HepG2 (cell line): Measurements from ENCODE around the gene GAL3ST3. TPM values are rescaled to one million over a fixed set of nuclear protein-coding genes. Genes with fewer than 3 reads are reported as not detected.

ENCODE experiments used
- ATAC-seq: fragments of 200-7000 bp; cut with Tn5 transposase; 3 replicates; pipeline ENCODE4 v1.9.1; 2020; ENCODE audit warnings: mild to moderate bottlenecking, moderate library complexity
- BruUV-seq: library from RNA; stranded (reverse); fragments of 400-500 nt; replicated peaks from 2 replicates; lab custom pipeline; 2021; lab: Mats Ljungman, UMichigan
- CTCF ChIA-PET: fragments of 300-600 bp; formaldehyde crosslinking; extraction: SDS; loops from one replicate; lab custom pipeline; 2021; ENCODE audit warnings: low total read pairs, inconsistent platforms, low intra/inter-chr PET ratio; lab: Yijun Ruan, JAX
- POLR2A ChIA-PET: fragments of 350-600 bp; sonication (Branson Sonifier 250); formaldehyde crosslinking; loops from one replicate; lab custom pipeline; 2020; ENCODE audit warnings: antibody characterized with exemption, inconsistent platforms; lab: Yijun Ruan, JAX
- DNase-seq: peaks from one replicate; pipeline ENCODE4 v3.0.0-alpha.2; 2015; ENCODE audit warnings: low spot score
- FAIRE-seq: peaks from 3 replicates; lab custom pipeline; 2011; peaks lifted over from hg19 to GRCh38; lab: Jason Lieb, UNC
- H2AFZ ChIP-seq: one replicate; pipeline ENCODE4 v1.6.1; 2011; ENCODE audit warnings: low read length, inconsistent platforms
- H3K27ac ChIP-seq: fragments of 300-600 bp; 3 replicates; pipeline ENCODE4 v1.8.0; 2011; ENCODE audit warnings: mixed run types, mild to moderate bottlenecking, mixed read lengths, low read length, inconsistent platforms; ENCODE audit not compliant: insufficient read depth; ENCODE audit errors: extremely low read length
- H3K27me3 ChIP-seq, 2 experiments: fragments of 200-600 bp in 1 of 2; 2 replicates in 1 of 2; 3 replicates in 1 of 2; pipeline versions ENCODE4 v1.6.0 to v1.8.0; 2011; ENCODE audit warnings: low read length in 2 of 2, mild to moderate bottlenecking in 2 of 2, moderate library complexity in 2 of 2, inconsistent platforms in 1 of 2; ENCODE audit not compliant: insufficient read depth in 2 of 2, control insufficient read depth in 1 of 2
- H3K36me3 ChIP-seq, 2 experiments: fragments of 200-600 bp in 1 of 2; replicated peaks in 1 of 2; 2 replicates in 1 of 2; 3 replicates in 1 of 2; pipeline versions ENCODE4 v1.5.1 to v1.8.0; 2011; ENCODE audit warnings: low read length in 2 of 2, inconsistent platforms in 1 of 2; ENCODE audit not compliant: insufficient read depth in 2 of 2, control insufficient read depth in 1 of 2
- H3K4me1 ChIP-seq: 2 replicates; pipeline ENCODE4 v1.5.1; 2012; ENCODE audit warnings: low read length, inconsistent platforms; ENCODE audit not compliant: insufficient read depth
- H3K4me2 ChIP-seq: 2 replicates; pipeline ENCODE4 v1.6.0; 2011; ENCODE audit warnings: low read depth, low read length, inconsistent platforms
- H3K4me3 ChIP-seq, 3 experiments: fragments of 200-600 bp in 1 of 3; sonication (generic), shearing (Covaris generic) in 1 of 3; replicated peaks in 1 of 3; 2 replicates each; pipeline ENCODE4 v1.5.1; 2011 to 2016; ENCODE audit warnings: low read length in 3 of 3, inconsistent platforms in 2 of 3, low read depth in 2 of 3, mild to moderate bottlenecking in 2 of 3, control low read depth in 1 of 3, mixed read lengths in 1 of 3; ENCODE audit not compliant: insufficient read depth in 1 of 3
- H3K79me2 ChIP-seq: one replicate; pipeline ENCODE4 v1.6.1; 2011; ENCODE audit warnings: low read length, inconsistent platforms; ENCODE audit not compliant: insufficient read depth
- H3K9ac ChIP-seq: 2 replicates; pipeline ENCODE4 v1.6.0; 2011; ENCODE audit warnings: mild to moderate bottlenecking, low read depth, low read length, inconsistent platforms; ENCODE audit not compliant: insufficient read depth
- H3K9me3 ChIP-seq: 2 replicates; pipeline ENCODE4 v1.5.1; 2012; ENCODE audit warnings: mild to moderate bottlenecking, low read length
- H4K20me1 ChIP-seq: 2 replicates; pipeline ENCODE4 v1.6.0; 2011; ENCODE audit warnings: inconsistent platforms, mild to moderate bottlenecking, low read length, moderate library complexity; ENCODE audit not compliant: insufficient read depth
- ASH2L ChIP-seq: fragments of 300-600, 200-600 bp; sonication (generic); IDR thresholded peaks from 2 replicates; pipeline ENCODE4 v1.7.0; 2017; ENCODE audit warnings: low read depth, mild to moderate bottlenecking, moderate library complexity, mixed read lengths, low read length; ENCODE audit not compliant: insufficient read length
- FOXP1 ChIP-seq, 2 experiments: fragments of 450-650 bp in 1 of 2; IDR thresholded peaks; 2 replicates each; pipeline ENCODE4 v1.6.1; 2017 to 2018; ENCODE audit warnings: antibody characterized with exemption in 1 of 2
- KLF6 ChIP-seq: IDR thresholded peaks from 2 replicates; pipeline ENCODE4 v1.8.0; 2016; ENCODE audit warnings: missing biosample characterization, missing genetic modification reagents
- POLR2A ChIP-seq, 2 experiments: IDR thresholded peaks; 2 replicates each; pipeline ENCODE4 v1.6.1; 2011; ENCODE audit warnings: low read depth in 2 of 2, low read length in 2 of 2, mild to moderate bottlenecking in 1 of 2, moderate library complexity in 1 of 2; ENCODE audit not compliant: insufficient read depth in 1 of 2
- SIN3A ChIP-seq: IDR thresholded peaks from 2 replicates; pipeline ENCODE4 v1.6.1; 2011; ENCODE audit warnings: low read depth, mild to moderate bottlenecking, control low read depth, low read length, borderline replicate concordance
- SKI ChIP-seq: fragments of 450-650 bp; IDR thresholded peaks from one replicate; pipeline ENCODE4 v1.6.1; 2018; ENCODE audit warnings: mild to moderate bottlenecking; ENCODE audit not compliant: partially characterized antibody
- SRY ChIP-seq: sonication (generic); formaldehyde crosslinking; IDR thresholded peaks from 2 replicates; pipeline ENCODE4 v1.8.0; 2022; ENCODE audit warnings: mild to moderate bottlenecking, missing genetic modification reagents
- TBX3 ChIP-seq: fragments of 450-650 bp; IDR thresholded peaks from 2 replicates; pipeline ENCODE4 v1.6.1; 2017; ENCODE audit warnings: antibody characterized with exemption, mild to moderate bottlenecking, inconsistent platforms, borderline replicate concordance
- ZNF317 ChIP-seq: sonication (generic); formaldehyde crosslinking; IDR thresholded peaks from 2 replicates; pipeline ENCODE4 v1.5.0; 2020; ENCODE audit warnings: mild to moderate bottlenecking, missing genetic modification reagents
- WGBS: methylation state at CpG from one replicate; pipeline ENCODE4 v1.1.6; 2017; ENCODE audit warnings: low lambda C conversion rate; 5-methylcytosine and 5-hydroxymethylcytosine counted together
- in situ Hi-C: cut with HindIII; loops from 2 replicates; pipeline ENCODE4 v1.10.0; 2017; ENCODE audit warnings: low pct_unique_long_range_greater_than_20kb; ENCODE audit not compliant: extremely low pct_ligation_motif_present
- intact Hi-C: fragments of 100-400 bp; cut with micrococcal nuclease; formaldehyde crosslinking; loops from one replicate; pipeline ENCODE4 v1.10.0; 2022; ENCODE audit not compliant: unreplicated experiment
- polyA plus RNA-seq, 8 experiments: library from polyadenylated mRNA; depleted of rRNA in 3 of 8; stranded (reverse) in 7 of 8; unstranded in 1 of 8; fragments of >200 nt; fragmentation: Illumina TruSeq in 4 of 8; extraction: Trizol in 4 of 8; gene quantifications; 2 replicates each; pipeline versions ENCODE4 v1.2.1 to v1.2.3, GENCODE V29; 2011 to 2016; ENCODE audit warnings: low read depth in 4 of 8, missing spikeins in 1 of 8, mixed read lengths in 1 of 8; ENCODE audit not compliant: insufficient read depth in 1 of 8
- total RNA-seq, 5 experiments: library from RNA; depleted of rRNA; stranded (reverse); fragments of >200 nt; fragmentation: Illumina TruSeq; extraction: Trizol; gene quantifications; 2 replicates each; pipeline ENCODE4 v1.2.3, GENCODE V29; 2016; ENCODE audit warnings: low read depth in 1 of 5
- TF ChIP-seq, protein P1 (sequence below): IDR thresholded peaks from 2 replicates; pipeline ENCODE4 v1.6.1; 2016
- TF ChIP-seq, protein P2 (sequence below): sonication (generic); formaldehyde crosslinking; IDR thresholded peaks from 2 replicates; pipeline ENCODE4 v1.4.0; 2020; ENCODE audit warnings: missing genetic modification reagents
- TF ChIP-seq, protein P3 (sequence below): sonication (generic); formaldehyde crosslinking; IDR thresholded peaks from 2 replicates; pipeline ENCODE4 v1.5.0; 2020; ENCODE audit warnings: missing genetic modification reagents

Gene GAL3ST3
- total and polyA plus RNA-seq, 2 of the 13 experiments (the other 11 are each of a cell fraction or from before 2014, with no cell fraction given), result not detected

DNA sequence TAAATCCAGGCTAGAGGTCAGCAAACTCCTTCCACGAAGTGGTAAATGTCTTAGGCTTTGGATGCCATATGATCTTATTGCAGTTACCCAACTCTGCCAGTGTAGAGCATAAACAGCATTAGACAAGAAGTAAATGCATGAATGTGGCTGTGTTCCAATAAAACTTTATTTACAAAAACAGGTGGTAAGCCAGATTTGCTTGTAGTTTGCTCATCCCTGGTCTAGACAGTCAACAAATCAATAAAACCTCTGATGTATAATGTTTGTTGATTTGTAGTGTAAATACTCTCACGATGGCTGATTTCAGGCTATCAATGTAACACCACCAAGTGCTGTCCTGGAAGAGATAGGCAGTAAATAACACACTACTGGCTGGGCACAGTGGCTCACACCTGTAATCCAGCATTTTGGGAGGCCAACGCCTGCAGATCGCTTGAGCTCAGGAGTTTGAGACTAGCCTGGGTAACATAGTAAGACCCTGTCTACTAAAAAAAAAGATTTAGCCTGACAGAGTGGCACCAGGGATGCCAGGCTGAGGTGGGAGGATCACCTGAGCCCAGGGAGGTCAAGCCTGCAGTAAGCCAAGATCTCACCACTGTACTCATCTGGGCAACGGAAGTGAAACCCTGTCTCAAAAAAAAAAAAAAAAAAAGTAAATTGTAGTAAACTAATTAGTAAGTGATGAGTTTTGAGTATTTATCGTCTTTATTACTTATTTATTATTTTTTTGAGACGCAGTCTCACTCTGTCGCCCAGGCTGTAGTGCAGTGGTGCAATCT lies 15.8 kb downstream of the GAL3ST3 start:
- H2AFZ ChIP-seq, result no peak overlapping the region
- no TSS peak for BruUV-seq
- H3K4me1 ChIP-seq, result no peaks in the 10 kb centered on the region
- FAIRE-seq (no peak), DNase-seq (no peak), ATAC-seq (no peak)
- WGBS, result 63% methylated on average over 8 of the region's 8 CpGs
- intact Hi-C loops (no loop called here), in situ Hi-C loops (no loop called here)
- H3K4me3 ChIP-seq, result no peak overlapping the region
- H3K4me2 ChIP-seq, result no peak overlapping the region
- ChIA-PET CTCF (no interaction called here), POLR2A (no interaction called here)
- no peaks in the 10 kb centered on the region for H3K9me3 ChIP-seq
- H3K79me2 ChIP-seq, result no peaks in the 10 kb centered on the region
- H3K36me3 ChIP-seq, result no peaks in the 10 kb centered on the region
- no peak overlapping the region for H3K9ac ChIP-seq
- H3K27me3 ChIP-seq, result peaks cover 1 to 7% of the 10 kb centered on the region in 2 experiments; a peak in 2 of 5 replicates
- no peaks in the 10 kb centered on the region for H4K20me1 ChIP-seq
- no peak overlapping the region for H3K27ac ChIP-seq
- TF ChIP-seq KLF6 (CRISPR knock-in tag), result no peak
- no peak for TF ChIP-seq ASH2L
- TF ChIP-seq, protein P1, sequence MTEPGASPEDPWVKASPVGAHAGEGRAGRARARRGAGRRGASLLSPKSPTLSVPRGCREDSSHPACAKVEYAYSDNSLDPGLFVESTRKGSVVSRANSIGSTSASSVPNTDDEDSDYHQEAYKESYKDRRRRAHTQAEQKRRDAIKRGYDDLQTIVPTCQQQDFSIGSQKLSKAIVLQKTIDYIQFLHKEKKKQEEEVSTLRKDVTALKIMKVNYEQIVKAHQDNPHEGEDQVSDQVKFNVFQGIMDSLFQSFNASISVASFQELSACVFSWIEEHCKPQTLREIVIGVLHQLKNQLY (CRISPR knock-in tag), result no peak
- TF ChIP-seq, protein P2, sequence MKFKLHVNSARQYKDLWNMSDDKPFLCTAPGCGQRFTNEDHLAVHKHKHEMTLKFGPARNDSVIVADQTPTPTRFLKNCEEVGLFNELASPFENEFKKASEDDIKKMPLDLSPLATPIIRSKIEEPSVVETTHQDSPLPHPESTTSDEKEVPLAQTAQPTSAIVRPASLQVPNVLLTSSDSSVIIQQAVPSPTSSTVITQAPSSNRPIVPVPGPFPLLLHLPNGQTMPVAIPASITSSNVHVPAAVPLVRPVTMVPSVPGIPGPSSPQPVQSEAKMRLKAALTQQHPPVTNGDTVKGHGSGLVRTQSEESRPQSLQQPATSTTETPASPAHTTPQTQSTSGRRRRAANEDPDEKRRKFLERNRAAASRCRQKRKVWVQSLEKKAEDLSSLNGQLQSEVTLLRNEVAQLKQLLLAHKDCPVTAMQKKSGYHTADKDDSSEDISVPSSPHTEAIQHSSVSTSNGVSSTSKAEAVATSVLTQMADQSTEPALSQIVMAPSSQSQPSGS (CRISPR knock-in tag), result no peak
- TF ChIP-seq SIN3A, result no peak
- TF ChIP-seq SKI, result peak; percentile 43
- TF ChIP-seq, protein P3, sequence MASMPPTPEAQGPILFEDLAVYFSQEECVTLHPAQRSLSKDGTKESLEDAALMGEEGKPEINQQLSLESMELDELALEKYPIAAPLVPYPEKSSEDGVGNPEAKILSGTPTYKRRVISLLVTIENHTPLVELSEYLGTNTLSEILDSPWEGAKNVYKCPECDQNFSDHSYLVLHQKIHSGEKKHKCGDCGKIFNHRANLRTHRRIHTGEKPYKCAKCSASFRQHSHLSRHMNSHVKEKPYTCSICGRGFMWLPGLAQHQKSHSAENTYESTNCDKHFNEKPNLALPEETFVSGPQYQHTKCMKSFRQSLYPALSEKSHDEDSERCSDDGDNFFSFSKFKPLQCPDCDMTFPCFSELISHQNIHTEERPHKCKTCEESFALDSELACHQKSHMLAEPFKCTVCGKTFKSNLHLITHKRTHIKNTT (CRISPR knock-in tag), result no peak
- TF ChIP-seq TBX3, result peak; percentile 35; the same call in 1 of the 2 replicates
- no peak for TF ChIP-seq ZNF317 (CRISPR knock-in tag)
- no peak for TF ChIP-seq SRY (CRISPR knock-in tag)
- TF ChIP-seq POLR2A (IDR thresholded peaks at IDR 0.05; ENCODE audit: insufficient read depth in 1 of 2, low read depth in 2 of 2, low read length in 2 of 2), result no peak
- no peak for TF ChIP-seq FOXP1 (IDR thresholded peaks at IDR 0.05)
- TF ChIP-seq FOXP1 (CRISPR knock-in tag; IDR thresholded peaks at IDR 0.05), result 0 out of 2 replicates have a peak, but pooled peaks have one; percentile 13
